ENCODE data around the gene DRD3. TPM values are rescaled to one million over a fixed set of nuclear protein-coding genes. Genes with fewer than 3 reads are reported as not detected.

The DRD3 gene
- total RNA-seq, 2 donors from 2014 or later: not detected

- no peak overlapping the region for H3K4me3 ChIP-seq
- DNase-seq: no peak
- TF ChIP-seq POLR2A (IDR thresholded peaks at IDR 0.05): no peak
- TF ChIP-seq, protein P1, sequence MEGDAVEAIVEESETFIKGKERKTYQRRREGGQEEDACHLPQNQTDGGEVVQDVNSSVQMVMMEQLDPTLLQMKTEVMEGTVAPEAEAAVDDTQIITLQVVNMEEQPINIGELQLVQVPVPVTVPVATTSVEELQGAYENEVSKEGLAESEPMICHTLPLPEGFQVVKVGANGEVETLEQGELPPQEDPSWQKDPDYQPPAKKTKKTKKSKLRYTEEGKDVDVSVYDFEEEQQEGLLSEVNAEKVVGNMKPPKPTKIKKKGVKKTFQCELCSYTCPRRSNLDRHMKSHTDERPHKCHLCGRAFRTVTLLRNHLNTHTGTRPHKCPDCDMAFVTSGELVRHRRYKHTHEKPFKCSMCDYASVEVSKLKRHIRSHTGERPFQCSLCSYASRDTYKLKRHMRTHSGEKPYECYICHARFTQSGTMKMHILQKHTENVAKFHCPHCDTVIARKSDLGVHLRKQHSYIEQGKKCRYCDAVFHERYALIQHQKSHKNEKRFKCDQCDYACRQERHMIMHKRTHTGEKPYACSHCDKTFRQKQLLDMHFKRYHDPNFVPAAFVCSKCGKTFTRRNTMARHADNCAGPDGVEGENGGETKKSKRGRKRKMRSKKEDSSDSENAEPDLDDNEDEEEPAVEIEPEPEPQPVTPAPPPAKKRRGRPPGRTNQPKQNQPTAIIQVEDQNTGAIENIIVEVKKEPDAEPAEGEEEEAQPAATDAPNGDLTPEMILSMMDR (IDR thresholded peaks at IDR 0.05): no peak
- intact Hi-C loops (cut with DNase I): no loop called here
- H3K36me3 ChIP-seq (replicated peaks in 1 of 2; ENCODE audit: insufficient read depth in 1 of 2, low read depth in 2 of 2): no peaks in the 10 kb centered on the region
- H3K27me3 ChIP-seq: peaks cover 0 to 4% of the 10 kb centered on the region in 2 donors
- no peaks in the 10 kb centered on the region for H3K9me3 ChIP-seq
- no peaks in the 10 kb centered on the region for H3K4me1 ChIP-seq
- 82 to 84% methylated on average over 5 of the region's 5 CpGs for WGBS, 2 donors
- H3K27ac ChIP-seq: no peak overlapping the region
- ATAC-seq: no peak
Measured at GRCh38 chr3:114216186-114216970, 37.5 kb upstream of the DRD3 start.

DNA sequence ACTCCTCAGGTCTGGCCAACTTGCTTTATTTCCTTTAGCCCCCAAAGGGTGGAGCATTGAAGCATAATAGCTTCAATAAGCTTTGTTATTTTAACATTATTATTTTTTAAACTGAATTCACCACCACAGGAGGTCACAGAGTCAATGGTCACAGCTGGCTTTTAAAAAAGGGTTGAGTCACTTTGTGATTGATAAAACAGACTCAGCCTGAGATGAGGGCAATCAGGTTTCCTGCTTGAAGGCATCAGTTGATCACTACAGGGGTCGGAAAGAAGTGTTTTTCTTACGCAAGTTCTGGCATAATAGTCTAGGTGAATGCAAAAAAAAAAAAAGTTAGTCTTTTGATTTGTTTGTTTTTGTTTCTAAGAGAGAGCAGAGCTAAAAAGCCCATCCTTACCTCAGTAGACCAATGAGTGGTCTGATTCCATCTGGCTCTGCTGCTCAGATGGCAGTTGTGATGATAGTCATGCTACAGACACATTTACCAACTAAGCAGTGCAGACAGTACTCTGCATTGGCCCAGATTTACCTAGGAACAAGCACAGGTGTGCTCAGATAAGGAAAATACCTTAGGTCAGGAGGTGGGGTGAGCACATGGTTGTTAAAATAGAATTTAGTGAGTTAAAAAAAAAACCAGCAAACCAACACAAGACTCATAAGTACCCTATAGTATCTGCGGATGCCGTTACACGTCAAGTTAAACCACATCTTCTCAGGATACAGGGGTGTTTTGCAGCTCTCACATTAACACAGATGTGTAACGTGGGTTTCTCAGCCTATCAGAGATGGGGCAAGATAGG, 35.9 kb upstream of the DRD3 start:
- intact Hi-C loops (cut with DNase I): no loop called here
- 60 to 72% methylated on average over 6 of the region's 6 CpGs for WGBS, 2 donors

DNA sequence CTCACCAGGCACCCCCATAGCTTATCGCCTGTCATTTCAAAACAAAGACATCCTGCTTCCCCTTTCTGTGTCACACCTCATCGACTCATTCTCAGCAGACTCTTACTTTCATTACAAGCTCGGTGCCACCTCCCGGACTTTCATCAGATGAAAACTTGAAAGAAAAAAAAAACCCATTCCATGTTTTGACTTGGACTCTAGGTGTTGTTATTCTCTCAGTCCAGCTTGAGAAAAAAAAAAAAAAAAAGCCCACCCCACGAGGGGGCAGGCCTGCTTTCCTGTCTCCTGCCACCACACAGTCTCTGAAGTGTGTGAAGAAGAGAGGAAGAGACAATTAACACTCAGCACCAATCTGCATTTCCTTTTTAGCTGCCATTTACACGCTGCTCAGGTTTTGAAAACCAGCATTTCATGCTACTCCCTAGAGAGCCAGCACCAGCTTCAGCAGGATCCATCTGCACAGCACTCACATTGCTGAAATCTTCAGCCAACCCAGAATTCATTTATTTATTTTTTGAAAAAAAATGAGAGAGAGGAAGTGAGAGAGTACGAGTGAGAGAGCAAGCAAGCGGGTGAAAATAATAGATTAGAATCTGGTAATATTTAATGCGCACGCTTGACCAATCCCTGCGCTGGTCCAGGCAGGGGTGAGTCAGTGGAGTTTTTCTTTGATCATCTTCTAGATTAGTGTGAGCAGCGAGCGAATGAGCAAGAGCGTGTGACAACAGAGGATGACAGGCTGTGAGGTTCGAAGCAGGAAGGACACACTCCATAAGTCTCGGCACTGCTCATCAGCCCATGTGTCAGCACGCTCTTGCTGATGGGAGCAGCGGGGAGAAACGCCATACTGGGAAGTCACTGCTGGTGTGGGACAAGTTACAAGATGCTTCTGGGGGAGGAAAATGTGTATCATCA, 35.0 kb upstream of the DRD3 start:
- intact Hi-C loops (cut with DNase I): no loop called here
- peak; percentile 21 for ATAC-seq
- peaks cover 0 to 4% of the 10 kb centered on the region in 2 donors for H3K27me3 ChIP-seq
- no peaks in the 10 kb centered on the region for H3K4me1 ChIP-seq
- H3K4me3 ChIP-seq: no peak overlapping the region
- TF ChIP-seq POLR2A (IDR thresholded peaks at IDR 0.05): no peak
- TF ChIP-seq, protein P1 (IDR thresholded peaks at IDR 0.05): no peak
- DNase-seq: peak in 1 of 4 donors; percentile 8
- H3K9me3 ChIP-seq: no peaks in the 10 kb centered on the region
- WGBS, 2 donors: 25 to 46% methylated on average over 19 of the region's 19 CpGs
- peak overlapping the region in 1 of 4 donors; percentile 32 for H3K27ac ChIP-seq
- no peaks in the 10 kb centered on the region for H3K36me3 ChIP-seq (replicated peaks in 1 of 2; ENCODE audit: insufficient read depth in 1 of 2, low read depth in 2 of 2)

More for the DNA sequence above, 35.9 kb upstream of the DRD3 start:
- no peak for TF ChIP-seq POLR2A (IDR thresholded peaks at IDR 0.05)
- TF ChIP-seq, protein P1 (IDR thresholded peaks at IDR 0.05): no peak
- H3K4me3 ChIP-seq: no peak overlapping the region
- ATAC-seq: no peak
- H3K9me3 ChIP-seq: no peaks in the 10 kb centered on the region
- H3K4me1 ChIP-seq: no peaks in the 10 kb centered on the region
- DNase-seq: no peak
- H3K27me3 ChIP-seq: peaks cover 0 to 4% of the 10 kb centered on the region in 2 donors
- no peaks in the 10 kb centered on the region for H3K36me3 ChIP-seq (replicated peaks in 1 of 2; ENCODE audit: insufficient read depth in 1 of 2, low read depth in 2 of 2)
- peak overlapping the region in 1 of 4 donors; percentile 32 for H3K27ac ChIP-seq

GRCh38 chr3:114213292-114213626, 34.4 kb upstream of the DRD3 start:
- intact Hi-C loops (cut with DNase I): no loop called here
- TF ChIP-seq POLR2A (IDR thresholded peaks at IDR 0.05): no peak
- TF ChIP-seq, protein P1 (IDR thresholded peaks at IDR 0.05): no peak
- H3K4me3 ChIP-seq: no peak overlapping the region
- DNase-seq (no peak), ATAC-seq (no peak)
- peaks cover 0 to 4% of the 10 kb centered on the region in 2 donors for H3K27me3 ChIP-seq
- H3K9me3 ChIP-seq: no peaks in the 10 kb centered on the region
- H3K27ac ChIP-seq: no peak overlapping the region
- H3K36me3 ChIP-seq (replicated peaks in 1 of 2; ENCODE audit: insufficient read depth in 1 of 2, low read depth in 2 of 2): no peaks in the 10 kb centered on the region
- H3K4me1 ChIP-seq: no peaks in the 10 kb centered on the region
- WGBS, 2 donors: 43 to 66% methylated on average over 4 of the region's 4 CpGs

Measured in body of pancreas (tissue), 4 donors.